CD4-positive, alpha-beta T cell treated with Interleukin-4 for 1 hour (primary cell): ENCODE measurements around the gene ZNF506.
"Not testable (repeated sequence)": the region's sequence is repeated elsewhere in the genome, so short reads cannot be mapped to it uniquely, and the experiment has no call there.

Source experiments
- DNase-seq, 2 donors: peaks; one replicate each; pipeline ENCODE4 v3.0.0-alpha.2; 2020 to 2022

Gene ZNF506

GRCh38 chr19:19743921-19744320 is 77.6 kb downstream of the ZNF506 start:
- not testable (repeated sequence) for DNase-seq

GRCh38 chr19:19743176-19743575 is 78.4 kb downstream of the ZNF506 start:
- DNase-seq: no peak

- no peak for DNase-seq
Observed at GRCh38 chr19:19742773-19743172, 78.8 kb downstream of the ZNF506 start.
